ENCODE measurements around the gene RHEBL1.

RHEBL1 gene

DNA sequence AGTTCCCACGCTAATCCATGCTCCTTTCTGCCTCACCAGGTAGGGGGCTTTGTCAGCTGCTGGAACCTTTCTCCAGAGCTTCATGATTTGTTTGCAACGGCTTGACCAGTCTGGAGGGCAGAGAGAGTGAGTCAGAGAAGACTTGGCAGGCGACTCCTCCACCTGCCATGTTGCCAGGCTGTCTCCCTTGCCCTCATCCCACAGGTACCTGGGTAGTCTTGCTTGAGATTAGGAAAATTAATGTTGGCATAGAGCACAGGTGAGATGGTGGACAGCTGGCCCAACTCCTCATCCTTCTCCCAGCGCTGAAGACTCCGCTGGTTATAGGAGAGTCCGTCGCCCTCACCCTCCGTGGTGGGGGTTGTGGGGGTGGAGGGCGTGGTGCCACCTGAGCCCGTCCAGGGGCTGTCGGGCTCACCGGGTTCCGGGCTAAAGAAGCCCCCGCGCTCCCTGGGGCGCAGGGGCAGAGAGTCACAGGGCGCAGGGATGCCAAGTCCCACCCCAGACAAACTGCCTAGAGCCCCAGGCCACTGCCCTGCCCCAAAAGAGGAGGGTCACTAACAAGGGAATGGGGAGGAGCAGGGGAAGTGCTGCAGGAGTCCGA, 27.8 kb downstream of the RHEBL1 start:
- Histone ChIP-seq H3K9me3 (no peaks in the 10 kb centered on the region), H3K4me1 (no peaks in the 10 kb centered on the region), H3K36me3 (replicated peaks) (peaks cover 98% of the 10 kb centered on the region), H3K27me3 (ENCODE audit: low read depth) (no peaks in the 10 kb centered on the region), H3K4me3 (no peak overlapping the region)
- in situ Hi-C loops (cut with MboI; ENCODE audit: low sequenced_read_pairs): no loop called here
- DNase-seq (ENCODE audit: low spot score in 2 of 2): no peak

- no peaks in the 10 kb centered on the region for H3K27me3 ChIP-seq (ENCODE audit: low read depth)
- in situ Hi-C loops (cut with MboI; ENCODE audit: low sequenced_read_pairs): no loop called here
- no peak for DNase-seq (ENCODE audit: low spot score in 2 of 2)
Observed at GRCh38 chr12:49041036-49041880, 28.5 kb downstream of the RHEBL1 start.

DNA sequence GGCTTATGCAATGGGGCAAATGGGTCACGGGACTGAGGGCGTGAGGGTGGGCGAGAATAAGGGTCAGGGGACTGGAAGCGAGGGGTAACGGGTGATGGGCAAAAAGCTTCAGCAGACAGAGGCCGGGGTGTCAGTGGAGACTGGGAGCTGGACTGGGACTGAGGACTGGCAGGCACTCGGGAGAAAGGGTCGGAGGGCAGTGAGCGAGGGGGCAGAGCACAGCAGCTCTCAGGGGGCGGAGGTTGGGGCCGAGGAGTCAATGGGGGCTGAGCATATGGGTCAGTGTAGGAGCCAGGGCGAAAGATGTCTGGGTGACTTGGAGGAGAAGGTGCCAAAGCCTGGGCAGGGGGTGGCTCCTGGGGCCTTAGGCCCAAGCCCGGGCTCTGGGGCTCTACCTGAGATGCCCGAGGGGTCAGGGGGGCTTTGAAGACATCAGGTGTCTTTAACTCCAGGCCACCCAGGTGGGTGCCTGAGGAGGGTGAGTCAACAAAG, 29.4 kb downstream of the RHEBL1 start:
- H3K9me3 ChIP-seq: no peaks in the 10 kb centered on the region
- no peak for DNase-seq (ENCODE audit: low spot score in 2 of 2)
- H3K4me1 ChIP-seq: no peaks in the 10 kb centered on the region
- peaks cover 95% of the 10 kb centered on the region for H3K36me3 ChIP-seq (replicated peaks)
- no peaks in the 10 kb centered on the region for H3K27me3 ChIP-seq (ENCODE audit: low read depth)
- H3K4me3 ChIP-seq: no peak overlapping the region
- in situ Hi-C loops (cut with MboI; ENCODE audit: low sequenced_read_pairs): no loop called here

More at GRCh38 chr12:49041036-49041880, 28.5 kb downstream of the RHEBL1 start:
- no peaks in the 10 kb centered on the region for H3K4me1 ChIP-seq
- no peaks in the 10 kb centered on the region for H3K9me3 ChIP-seq
- H3K4me3 ChIP-seq: no peak overlapping the region
- peaks cover 96% of the 10 kb centered on the region for H3K36me3 ChIP-seq (replicated peaks)

DNA sequence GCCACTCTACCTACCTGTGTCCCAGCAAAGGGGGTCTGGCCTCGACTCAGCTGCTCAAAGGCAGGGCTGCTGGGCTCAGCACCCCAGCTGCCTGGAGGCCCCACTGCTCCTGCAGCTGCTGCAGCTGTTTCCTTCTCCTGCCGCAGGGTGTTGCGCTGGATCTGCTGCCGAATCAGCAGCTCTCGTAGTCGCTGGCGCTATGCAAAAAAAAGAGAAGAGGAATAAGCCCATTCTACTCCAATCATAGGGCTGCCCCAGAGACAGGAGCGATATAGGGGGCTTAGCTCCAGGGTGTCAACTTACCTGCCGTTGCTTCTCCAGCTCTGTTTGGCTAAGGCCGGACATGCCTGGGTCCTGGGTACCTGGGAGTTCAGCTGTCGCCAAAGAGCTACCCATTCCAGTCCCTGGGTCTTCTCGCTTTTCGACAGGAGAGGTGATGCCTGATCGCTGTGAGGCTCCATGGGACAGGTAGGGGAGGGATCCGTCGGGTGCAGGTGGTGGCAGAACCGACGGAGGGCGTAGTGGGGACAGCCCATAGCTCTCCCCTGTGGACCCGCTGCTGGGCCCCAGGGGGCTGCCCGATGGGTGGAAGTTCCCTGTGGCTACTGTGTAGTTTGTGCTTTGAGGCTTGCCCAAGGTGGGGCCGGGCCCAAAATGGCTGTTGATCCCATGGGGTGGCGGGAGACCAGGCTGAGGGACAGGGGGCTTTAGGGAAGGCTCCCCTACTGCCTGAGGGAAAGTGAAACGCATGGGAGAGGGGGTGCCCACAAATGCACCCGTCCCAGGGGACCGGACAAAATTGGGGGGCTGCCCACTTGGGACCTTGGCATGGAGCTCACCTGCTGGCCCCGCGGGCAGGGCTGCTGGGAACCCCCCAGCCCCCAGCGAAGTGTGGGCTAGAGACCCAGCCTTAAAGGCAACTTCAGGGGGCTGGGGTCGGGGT, 30.1 kb downstream of the RHEBL1 start:
- in situ Hi-C loops (cut with MboI; ENCODE audit: low sequenced_read_pairs): no loop called here
- no peak for DNase-seq (ENCODE audit: low spot score in 2 of 2)
- Histone ChIP-seq H3K27me3 (ENCODE audit: low read depth) (no peaks in the 10 kb centered on the region), H3K4me3 (no peak overlapping the region), H3K36me3 (replicated peaks) (peaks cover 95% of the 10 kb centered on the region), H3K9me3 (no peaks in the 10 kb centered on the region), H3K4me1 (no peaks in the 10 kb centered on the region)

DNA sequence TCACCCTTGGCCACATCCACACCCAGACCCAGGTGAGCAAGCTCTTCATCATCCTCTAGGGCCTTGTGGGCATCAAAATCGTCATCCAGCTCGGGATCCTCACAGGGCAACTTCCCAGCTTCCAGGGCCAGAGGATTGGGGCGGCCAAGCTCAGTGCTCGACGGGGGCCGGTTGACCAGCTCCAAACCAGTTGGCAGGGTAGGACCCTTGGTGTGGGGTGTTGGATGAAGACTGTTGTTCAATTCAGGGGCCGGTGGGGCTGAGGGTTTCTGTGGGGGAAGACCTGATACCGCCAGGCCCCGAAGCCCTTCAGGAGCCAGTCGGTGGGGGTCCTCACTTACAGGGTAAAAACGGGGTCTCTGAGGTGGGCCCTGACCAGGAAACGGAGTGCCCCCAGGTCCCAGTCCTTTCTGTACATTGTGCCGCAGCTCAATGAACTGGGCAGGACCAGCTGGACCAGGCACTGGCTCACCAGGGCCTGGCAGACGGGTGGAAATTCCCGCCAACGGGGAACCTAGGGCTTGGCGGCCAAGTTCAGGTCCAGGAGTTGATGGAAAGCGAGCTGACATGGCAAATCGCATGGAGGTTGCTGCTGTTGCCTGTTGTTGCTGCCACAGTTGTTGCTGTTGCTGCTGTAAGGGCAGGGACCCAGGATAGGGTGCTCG, 31.4 kb downstream of the RHEBL1 start:
- in situ Hi-C loops (cut with MboI; ENCODE audit: low sequenced_read_pairs): no loop called here
- no peak for DNase-seq (ENCODE audit: low spot score in 2 of 2)
- peaks cover 95% of the 10 kb centered on the region for H3K36me3 ChIP-seq (replicated peaks)
- H3K4me3 ChIP-seq: no peak overlapping the region
- H3K4me1 ChIP-seq: no peaks in the 10 kb centered on the region
- no peaks in the 10 kb centered on the region for H3K9me3 ChIP-seq
- H3K27me3 ChIP-seq (ENCODE audit: low read depth): no peaks in the 10 kb centered on the region

DNA sequence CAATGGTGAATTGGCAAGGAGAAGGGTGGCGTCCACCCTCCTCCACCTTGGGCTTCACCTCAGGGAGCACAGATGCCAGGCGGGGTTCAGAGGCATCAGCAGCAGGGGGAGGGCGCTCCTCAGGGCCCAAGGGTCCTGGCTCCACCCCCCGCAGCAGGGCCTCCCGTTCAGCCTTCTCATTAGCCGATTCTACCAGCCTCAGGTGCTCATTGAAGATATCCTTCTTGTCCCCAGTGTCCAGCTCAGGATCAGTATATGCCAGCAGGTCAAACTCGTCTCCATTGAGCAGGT, 31.9 kb downstream of the RHEBL1 start:
- in situ Hi-C loops (cut with MboI; ENCODE audit: low sequenced_read_pairs): no loop called here
- DNase-seq (ENCODE audit: low spot score in 2 of 2): no peak
- no peaks in the 10 kb centered on the region for H3K27me3 ChIP-seq (ENCODE audit: low read depth)
- H3K4me1 ChIP-seq: no peaks in the 10 kb centered on the region
- H3K36me3 ChIP-seq (replicated peaks): peaks cover 95% of the 10 kb centered on the region
- H3K9me3 ChIP-seq: no peaks in the 10 kb centered on the region
- H3K4me3 ChIP-seq: no peak overlapping the region

GRCh38 chr12:49037111-49037946, 32.5 kb downstream of the RHEBL1 start:
- no peaks in the 10 kb centered on the region for H3K27me3 ChIP-seq (ENCODE audit: low read depth)
- no peaks in the 10 kb centered on the region for H3K4me1 ChIP-seq
- no peak overlapping the region for H3K4me3 ChIP-seq
- in situ Hi-C loops (cut with MboI; ENCODE audit: low sequenced_read_pairs): no loop called here
- H3K36me3 ChIP-seq (replicated peaks): peaks cover 95% of the 10 kb centered on the region
- no peaks in the 10 kb centered on the region for H3K9me3 ChIP-seq
- DNase-seq (ENCODE audit: low spot score in 2 of 2): peak in 1 of 2 experiments; percentile 6

DNA sequence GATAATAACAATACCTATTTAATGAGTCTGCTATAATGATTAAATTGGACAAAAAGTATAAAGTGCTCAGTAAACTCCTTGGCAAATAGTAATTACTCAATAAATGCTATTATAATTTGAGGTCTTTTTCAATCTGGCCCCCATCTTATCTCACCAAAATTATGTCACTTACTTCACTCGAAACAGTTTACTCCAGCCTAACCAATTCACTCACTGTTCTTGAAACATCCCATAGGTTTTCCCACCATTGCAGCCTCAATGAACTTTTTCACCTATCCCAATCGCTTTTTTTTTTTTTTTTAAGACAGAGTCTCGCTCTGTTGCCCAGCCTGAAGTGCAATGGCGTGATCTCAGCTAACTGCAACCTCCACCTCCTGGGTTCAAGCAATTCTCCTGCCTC, 33.8 kb downstream of the RHEBL1 start:
- in situ Hi-C loops (cut with MboI; ENCODE audit: low sequenced_read_pairs): no loop called here
- Histone ChIP-seq H3K9me3 (no peaks in the 10 kb centered on the region), H3K4me1 (no peaks in the 10 kb centered on the region), H3K27me3 (ENCODE audit: low read depth) (no peaks in the 10 kb centered on the region), H3K36me3 (replicated peaks) (peaks cover 92% of the 10 kb centered on the region), H3K4me3 (no peak overlapping the region)
- DNase-seq (ENCODE audit: low spot score in 2 of 2): no peak

GRCh38 chr12:49034286-49034622, 35.5 kb downstream of the RHEBL1 start:
- in situ Hi-C loops (cut with MboI; ENCODE audit: low sequenced_read_pairs): no loop called here
- H3K9me3 ChIP-seq: no peaks in the 10 kb centered on the region
- H3K4me3 ChIP-seq: no peak overlapping the region
- no peak for DNase-seq (ENCODE audit: low spot score in 2 of 2)
- peaks cover 88% of the 10 kb centered on the region for H3K36me3 ChIP-seq (replicated peaks)
- no peaks in the 10 kb centered on the region for H3K27me3 ChIP-seq (ENCODE audit: low read depth)
- no peaks in the 10 kb centered on the region for H3K4me1 ChIP-seq

- no peaks in the 10 kb centered on the region for H3K4me1 ChIP-seq
- H3K36me3 ChIP-seq (replicated peaks): peaks cover 88% of the 10 kb centered on the region
- H3K27me3 ChIP-seq (ENCODE audit: low read depth): no peaks in the 10 kb centered on the region
- DNase-seq (ENCODE audit: low spot score in 2 of 2): no peak
- in situ Hi-C loops (cut with MboI; ENCODE audit: low sequenced_read_pairs): no loop called here
- H3K4me3 ChIP-seq: no peak overlapping the region
- no peaks in the 10 kb centered on the region for H3K9me3 ChIP-seq
Observed at GRCh38 chr12:49033611-49034285, 36.0 kb downstream of the RHEBL1 start.

- no peaks in the 10 kb centered on the region for H3K4me1 ChIP-seq
- no peaks in the 10 kb centered on the region for H3K27me3 ChIP-seq (ENCODE audit: low read depth)
- no peaks in the 10 kb centered on the region for H3K9me3 ChIP-seq
- no peak overlapping the region for H3K4me3 ChIP-seq
- peaks cover 88% of the 10 kb centered on the region for H3K36me3 ChIP-seq (replicated peaks)
- peak in 1 of 2 experiments; percentile 6 for DNase-seq (ENCODE audit: low spot score in 2 of 2)
- in situ Hi-C loops (cut with MboI; ENCODE audit: low sequenced_read_pairs): no loop called here
Observed at GRCh38 chr12:49032679-49033447, 36.9 kb downstream of the RHEBL1 start.

DNA sequence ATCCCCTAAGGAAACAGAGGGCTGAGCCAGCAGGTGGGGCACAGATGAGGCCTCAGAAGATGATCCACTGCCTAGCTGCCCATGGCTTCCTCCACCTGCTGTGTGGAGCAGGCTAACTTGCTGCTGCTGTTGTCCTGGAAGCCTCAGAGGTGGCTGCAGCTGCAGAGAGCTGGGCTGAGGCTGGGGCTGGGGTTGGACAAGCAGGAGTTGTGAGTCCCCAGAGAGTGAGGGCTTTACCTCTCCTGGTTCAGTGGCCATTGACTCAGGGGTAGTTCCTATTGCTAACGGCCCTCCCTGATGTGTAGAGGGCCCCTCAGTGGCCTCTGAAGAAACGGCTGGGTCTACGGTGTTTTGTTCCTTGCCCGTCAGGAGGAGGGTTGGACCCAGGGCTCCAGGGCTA, 37.5 kb downstream of the RHEBL1 start:
- in situ Hi-C loops (cut with MboI; ENCODE audit: low sequenced_read_pairs): no loop called here
- H3K36me3 ChIP-seq (replicated peaks): peaks cover 88% of the 10 kb centered on the region
- H3K9me3 ChIP-seq: no peaks in the 10 kb centered on the region
- no peak overlapping the region for H3K4me3 ChIP-seq
- DNase-seq (ENCODE audit: low spot score in 2 of 2): no peak
- H3K27me3 ChIP-seq (ENCODE audit: low read depth): no peaks in the 10 kb centered on the region
- H3K4me1 ChIP-seq: no peaks in the 10 kb centered on the region
